ENCODE data around the gene SLC1A2.

The SLC1A2 gene

DNA sequence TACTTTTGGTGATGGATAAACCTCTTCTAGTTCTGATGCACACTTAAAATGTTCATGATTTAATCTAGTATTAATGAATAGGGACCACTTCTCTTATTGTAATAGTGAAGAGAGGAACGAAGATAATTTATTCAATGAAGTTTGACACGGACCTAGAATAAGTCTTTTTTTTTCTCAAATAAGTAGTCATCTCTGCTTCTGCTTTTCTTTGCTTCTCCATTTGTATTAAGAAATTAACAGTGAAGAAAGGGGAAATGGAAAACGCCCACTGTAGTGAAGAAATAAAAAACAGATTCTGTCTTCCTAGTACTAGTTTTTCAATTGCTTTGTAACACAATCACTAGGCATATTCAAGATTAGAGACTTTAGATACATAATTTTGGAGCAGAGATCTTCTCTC lies 207.4 kb downstream of the SLC1A2 start:
- H3K4me3 ChIP-seq: no peak overlapping the region
- TF ChIP-seq, protein P1, sequence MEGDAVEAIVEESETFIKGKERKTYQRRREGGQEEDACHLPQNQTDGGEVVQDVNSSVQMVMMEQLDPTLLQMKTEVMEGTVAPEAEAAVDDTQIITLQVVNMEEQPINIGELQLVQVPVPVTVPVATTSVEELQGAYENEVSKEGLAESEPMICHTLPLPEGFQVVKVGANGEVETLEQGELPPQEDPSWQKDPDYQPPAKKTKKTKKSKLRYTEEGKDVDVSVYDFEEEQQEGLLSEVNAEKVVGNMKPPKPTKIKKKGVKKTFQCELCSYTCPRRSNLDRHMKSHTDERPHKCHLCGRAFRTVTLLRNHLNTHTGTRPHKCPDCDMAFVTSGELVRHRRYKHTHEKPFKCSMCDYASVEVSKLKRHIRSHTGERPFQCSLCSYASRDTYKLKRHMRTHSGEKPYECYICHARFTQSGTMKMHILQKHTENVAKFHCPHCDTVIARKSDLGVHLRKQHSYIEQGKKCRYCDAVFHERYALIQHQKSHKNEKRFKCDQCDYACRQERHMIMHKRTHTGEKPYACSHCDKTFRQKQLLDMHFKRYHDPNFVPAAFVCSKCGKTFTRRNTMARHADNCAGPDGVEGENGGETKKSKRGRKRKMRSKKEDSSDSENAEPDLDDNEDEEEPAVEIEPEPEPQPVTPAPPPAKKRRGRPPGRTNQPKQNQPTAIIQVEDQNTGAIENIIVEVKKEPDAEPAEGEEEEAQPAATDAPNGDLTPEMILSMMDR (IDR thresholded peaks at IDR 0.05): no peak
- DNase-seq (ENCODE audit: low spot score): no peak
- H3K27ac ChIP-seq: no peak overlapping the region

DNA sequence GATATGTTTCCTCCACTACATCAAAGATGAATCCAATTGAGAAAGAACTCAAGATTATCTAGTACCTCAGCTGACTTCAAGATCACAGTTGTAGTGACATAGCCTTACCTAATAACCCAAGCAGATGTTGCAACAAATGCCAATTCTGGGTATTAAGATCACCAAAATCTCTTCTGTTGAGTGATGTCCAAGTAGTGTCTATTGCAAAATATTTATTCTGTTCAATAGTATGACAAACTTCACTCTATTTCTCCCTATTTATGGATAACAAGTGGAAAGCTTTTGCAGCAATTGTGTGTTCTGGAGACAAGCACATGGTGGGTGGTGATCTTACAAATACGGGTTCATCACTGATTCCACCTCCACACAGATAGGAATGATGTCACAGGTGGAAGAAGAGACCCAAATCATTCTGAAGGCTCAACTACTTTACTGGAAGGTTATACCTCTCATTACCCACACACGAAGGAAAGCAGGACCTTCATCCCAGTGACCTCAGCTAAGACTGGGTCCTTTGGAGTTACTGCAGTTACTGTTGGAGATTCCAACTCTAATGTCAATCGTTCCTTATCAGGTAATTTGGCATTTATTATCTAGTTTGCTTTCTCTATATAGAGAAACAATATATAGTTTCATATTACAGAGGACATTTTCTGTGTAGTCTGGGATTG lies 208.3 kb downstream of the SLC1A2 start:
- TF ChIP-seq, protein P1 (IDR thresholded peaks at IDR 0.05): no peak
- no peak overlapping the region for H3K27ac ChIP-seq
- H3K4me3 ChIP-seq: no peak overlapping the region

DNA sequence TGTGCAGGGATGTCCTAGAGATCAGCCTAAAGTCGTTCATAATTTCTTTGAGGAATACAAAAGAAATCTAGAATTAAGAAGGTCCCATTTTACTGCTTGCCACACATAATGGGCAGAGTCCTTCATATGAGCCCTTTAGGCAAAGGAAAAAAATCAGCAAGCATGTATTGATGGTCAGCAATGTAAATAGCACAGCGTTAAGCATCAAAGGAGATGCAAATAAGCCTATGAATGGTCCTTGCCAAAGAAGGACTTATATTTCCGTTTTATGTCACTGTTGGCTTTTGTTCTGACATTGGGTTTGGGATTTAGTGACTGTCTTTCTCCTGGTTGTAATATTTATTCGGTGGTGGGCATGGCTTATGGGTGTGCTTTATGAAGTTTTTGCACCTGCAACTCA lies 210.6 kb downstream of the SLC1A2 start:
- no peak overlapping the region for H3K27ac ChIP-seq
- H3K4me3 ChIP-seq: no peak overlapping the region
- TF ChIP-seq, protein P1 (IDR thresholded peaks at IDR 0.05): no peak
- DNase-seq (ENCODE audit: low spot score): no peak

More for the DNA sequence above, 208.3 kb downstream of the SLC1A2 start:
- no peak for DNase-seq (ENCODE audit: low spot score)

DNA sequence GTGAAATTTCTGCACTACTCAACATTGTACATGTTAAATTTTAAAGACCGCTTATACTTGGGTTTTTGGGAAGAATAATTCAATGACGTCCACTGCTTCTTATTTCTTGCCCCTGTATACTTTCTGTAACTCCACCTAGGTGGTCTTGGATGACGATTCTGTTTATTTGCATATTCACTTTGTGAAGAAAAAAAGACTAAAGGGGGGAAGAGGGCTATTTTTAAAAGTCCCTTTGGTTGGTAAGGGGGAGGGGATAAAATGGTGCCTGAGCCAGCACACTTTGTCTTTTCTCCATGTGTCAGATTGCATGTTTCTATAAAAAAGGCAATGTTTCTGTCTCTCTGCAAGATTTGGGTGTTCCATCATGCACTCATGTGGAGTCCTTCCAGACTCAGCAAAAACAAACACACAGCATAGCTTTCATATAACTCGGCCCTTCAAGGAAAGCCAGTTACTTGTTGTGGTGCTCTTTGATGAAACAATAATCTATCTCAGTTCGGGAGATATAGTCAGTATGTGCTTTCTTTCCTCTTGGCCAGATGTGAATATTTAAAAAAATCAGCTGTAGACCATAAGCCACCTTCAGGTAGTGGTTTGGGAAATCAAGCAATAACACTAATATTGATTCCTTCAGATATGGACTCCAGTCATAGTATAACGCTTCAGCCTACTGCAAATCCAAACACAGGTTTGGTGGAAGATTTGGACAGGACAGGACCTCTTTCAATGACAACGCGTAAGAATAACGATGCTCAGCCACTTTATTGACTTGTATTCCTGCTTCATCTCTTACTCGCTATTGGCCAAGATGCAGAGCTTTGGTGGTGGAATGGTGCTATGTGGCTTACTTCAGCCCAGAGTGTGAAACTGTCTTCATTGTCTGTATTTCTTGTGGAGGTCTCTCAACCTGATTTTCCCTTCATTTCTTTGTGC lies 211.6 kb downstream of the SLC1A2 start:
- TF ChIP-seq, protein P1 (IDR thresholded peaks at IDR 0.05): no peak

DNA sequence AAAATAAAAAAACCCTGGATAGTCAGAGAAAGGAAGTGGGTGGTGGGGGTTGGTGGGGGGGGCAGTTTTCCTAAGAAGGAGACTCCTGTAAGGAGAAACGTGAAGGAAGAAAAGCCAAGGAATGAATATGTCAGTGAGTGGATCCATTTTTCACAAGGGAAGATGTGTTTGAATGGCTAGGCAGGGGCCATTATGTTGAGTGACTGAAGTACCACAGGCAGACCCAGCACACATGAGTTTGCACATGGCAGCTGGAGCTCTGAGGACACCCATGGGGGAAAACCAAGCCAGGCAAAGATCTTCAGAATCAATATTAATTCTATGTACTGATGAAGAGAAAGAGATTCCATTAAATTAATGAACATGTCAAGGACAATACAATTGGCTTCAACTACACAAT lies 212.7 kb downstream of the SLC1A2 start:
- no peak overlapping the region for H3K27ac ChIP-seq
- TF ChIP-seq, protein P1 (IDR thresholded peaks at IDR 0.05): no peak
- DNase-seq (ENCODE audit: low spot score): no peak

More for the DNA sequence above, 211.6 kb downstream of the SLC1A2 start:
- Histone ChIP-seq H3K27ac (no peak overlapping the region), H3K4me3 (no peak overlapping the region)
- DNase-seq (ENCODE audit: low spot score): no peak

DNA sequence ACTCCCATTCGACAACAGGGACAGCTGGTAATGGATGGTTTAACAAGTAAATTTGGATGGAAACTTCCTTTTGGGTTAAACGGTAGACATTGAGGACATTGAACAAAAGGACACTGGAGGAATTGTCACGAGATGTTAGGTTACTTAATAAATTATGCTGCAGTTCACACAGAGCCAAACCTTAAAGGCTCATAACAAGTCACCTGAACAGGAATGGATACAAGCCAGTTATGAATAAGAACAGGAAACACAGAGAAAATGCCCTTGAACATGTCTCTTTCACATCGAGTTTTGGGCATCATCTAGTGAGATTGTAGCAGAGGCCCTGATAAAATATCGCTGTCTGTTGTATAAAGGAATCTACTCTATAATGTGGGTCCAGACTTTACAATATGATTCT lies 214.7 kb downstream of the SLC1A2 start:
- Histone ChIP-seq H3K4me3 (no peak overlapping the region), H3K27ac (no peak overlapping the region)
- DNase-seq (ENCODE audit: low spot score): no peak
- TF ChIP-seq, protein P1 (IDR thresholded peaks at IDR 0.05): no peak

More for the DNA sequence above, 212.7 kb downstream of the SLC1A2 start:
- H3K4me3 ChIP-seq: no peak overlapping the region

Data from coronary artery (tissue), 2 donors.